DMS53 treated with DMSO at 0.1 percent for 48 hours (cell line): Measurements from ENCODE around the gene KCNH1.
A peak's percentile ranks its signal among the peaks of the same experiment; 100 is the strongest.
"Not testable (repeated sequence)": the region's sequence is repeated elsewhere in the genome, so short reads cannot be mapped to it uniquely, and the experiment has no call there.

ENCODE experiments used
- DNase-seq: peaks from one replicate; lab custom pipeline; 2025; ENCODE audit not compliant: unreplicated experiment; lab: John Stamatoyannopoulos, UW

KCNH1 gene

GRCh38 chr1:211101481-211101880, 32.5 kb downstream of the KCNH1 start:
- no peak for DNase-seq

DNA sequence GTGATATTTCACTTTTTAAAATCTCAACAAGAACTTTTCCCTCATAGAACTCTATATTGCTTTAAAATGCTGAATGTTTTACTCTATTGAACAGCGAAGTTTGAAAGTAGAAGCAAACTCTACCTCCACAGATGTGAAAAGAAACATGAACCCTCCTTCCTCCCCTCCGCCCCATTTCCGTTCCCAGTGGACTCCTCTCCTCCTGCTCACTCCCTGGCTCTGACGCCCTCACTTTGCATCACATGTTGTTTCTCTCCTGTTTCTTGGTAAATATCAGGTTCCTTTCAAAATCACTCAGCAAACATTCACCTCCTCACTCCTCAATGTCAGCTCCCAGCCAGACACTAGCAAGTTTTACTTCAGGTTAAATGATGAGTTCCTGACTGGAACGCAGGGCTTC, 34.6 kb downstream of the KCNH1 start:
- no peak for DNase-seq

GRCh38 chr1:211095381-211095780, 38.6 kb downstream of the KCNH1 start:
- no peak for DNase-seq

GRCh38 chr1:211092955-211093354, 41.0 kb downstream of the KCNH1 start:
- no peak for DNase-seq

DNA sequence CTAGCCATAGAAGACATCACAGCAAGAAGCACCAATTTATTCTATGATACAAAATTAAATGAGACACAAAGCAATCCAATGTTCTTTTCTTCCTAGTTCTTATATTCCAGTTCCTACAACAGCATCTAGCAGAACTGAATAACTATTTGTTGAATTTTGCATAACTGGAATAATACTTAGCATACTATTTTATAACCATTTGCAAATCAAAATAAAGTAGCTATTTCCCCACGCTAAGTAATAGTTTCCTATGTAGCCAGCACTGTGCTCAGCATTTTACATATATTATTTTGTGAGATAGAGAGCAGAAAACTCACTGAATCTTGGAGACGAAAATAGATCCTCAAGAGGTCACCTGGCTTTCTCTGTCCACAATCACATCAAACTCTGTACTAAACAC, 42.1 kb downstream of the KCNH1 start:
- DNase-seq, result no peak

GRCh38 chr1:211089536-211089935, 44.4 kb downstream of the KCNH1 start:
- no peak for DNase-seq

DNA sequence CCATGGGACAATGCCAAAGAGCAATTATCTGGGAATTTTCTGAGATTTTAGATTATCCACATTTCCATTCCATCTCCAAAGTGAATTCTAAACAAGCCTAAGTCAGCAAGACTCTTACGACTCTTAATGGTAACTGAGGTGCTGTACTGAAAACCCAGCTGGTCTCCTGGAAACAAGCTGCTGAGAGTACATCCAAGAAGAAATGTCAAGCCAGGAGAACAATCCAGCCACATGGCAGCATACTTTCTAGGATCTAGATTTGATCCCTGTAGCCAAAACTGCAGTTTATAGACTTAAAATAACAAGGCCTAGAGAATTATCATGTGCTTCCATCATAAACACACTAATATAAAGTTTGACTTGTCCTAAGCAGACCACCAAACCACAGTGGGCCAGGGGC, 45.8 kb downstream of the KCNH1 start:
- DNase-seq, result no peak

DNA sequence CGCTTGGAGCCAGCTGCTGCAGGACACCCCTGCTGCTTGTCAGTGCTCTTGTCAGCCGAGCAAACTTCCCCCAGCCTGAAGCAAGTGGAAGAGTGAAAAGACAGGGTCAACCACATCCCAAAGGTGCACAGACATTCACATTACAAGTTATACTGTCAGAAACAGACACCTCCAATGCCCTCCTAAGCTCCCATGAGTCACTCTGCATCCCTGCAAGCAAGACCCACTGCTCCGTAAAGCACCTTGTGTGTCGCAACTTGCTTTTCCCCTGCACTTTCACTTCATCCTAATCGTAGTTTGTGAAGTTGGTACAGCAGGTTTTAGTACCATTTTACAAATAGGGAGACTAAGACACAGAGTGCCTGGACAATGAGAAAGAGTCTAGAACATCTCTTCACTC, 51.1 kb downstream of the KCNH1 start:
- DNase-seq, result no peak

DNA sequence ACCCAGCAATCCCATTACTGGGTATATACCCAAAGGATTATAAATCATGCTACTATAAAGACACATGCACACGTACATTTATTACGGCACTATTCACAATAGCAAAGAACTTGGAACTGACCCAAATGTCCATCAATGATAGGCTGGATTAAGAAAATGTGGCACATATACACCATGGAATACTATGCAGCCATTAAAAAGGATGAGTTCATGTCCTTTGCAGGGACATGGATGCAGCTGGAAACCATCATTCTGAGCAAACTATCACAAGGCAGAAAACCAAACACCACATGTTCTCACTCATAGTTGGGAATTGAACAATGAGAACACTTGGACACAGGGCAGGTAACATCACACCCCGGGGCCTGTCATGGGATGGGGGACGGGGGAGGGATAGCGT, 52.5 kb downstream of the KCNH1 start:
- not testable (repeated sequence) for DNase-seq

- no peak for DNase-seq
These were observed 65.0 kb downstream of the KCNH1 start for GRCh38 chr1:211068976-211069375.

- DNase-seq, result no peak
These were observed 67.1 kb downstream of the KCNH1 start for GRCh38 chr1:211066781-211067384.

DNA sequence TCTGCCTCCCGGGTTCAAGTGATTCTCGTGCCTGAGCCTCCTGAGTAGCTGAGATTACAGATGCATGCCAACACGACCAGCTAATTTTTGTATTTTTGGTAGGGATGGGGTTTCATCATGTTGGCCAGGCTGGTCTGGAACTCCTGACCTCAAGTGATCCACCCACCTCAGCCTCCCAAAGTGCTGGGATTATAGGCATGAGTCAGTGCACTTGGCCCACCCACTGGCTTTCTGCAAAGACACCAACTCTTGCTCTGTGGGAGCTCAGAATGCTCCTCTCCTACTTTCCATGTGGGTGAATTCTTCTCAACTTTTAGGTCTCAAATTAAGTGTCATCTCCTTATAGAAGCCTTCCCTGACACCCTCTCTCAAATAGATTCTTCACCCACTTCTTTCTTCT, 92.1 kb downstream of the KCNH1 start:
- DNase-seq, result not testable (repeated sequence)

DNA sequence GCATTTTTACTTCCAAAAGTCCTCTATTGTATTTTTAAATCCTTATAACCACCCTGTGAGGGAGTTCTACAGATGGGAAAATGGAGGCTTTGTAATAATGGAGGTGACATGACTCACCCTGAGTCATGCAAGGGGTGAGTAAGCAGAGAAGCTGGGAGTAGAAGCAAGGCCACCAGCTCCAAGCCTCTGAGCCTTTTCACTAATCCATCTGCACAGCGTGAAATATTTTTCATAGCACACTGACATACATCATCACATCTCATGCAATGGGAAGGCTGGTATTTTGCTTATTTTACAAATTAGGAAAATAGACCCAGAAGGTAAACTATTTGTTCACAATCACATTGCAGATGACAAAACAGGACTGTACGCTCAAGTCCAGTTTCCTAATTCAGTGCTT, 96.9 kb downstream of the KCNH1 start:
- peak; percentile 87 for DNase-seq

GRCh38 chr1:211036381-211037060, 97.4 kb downstream of the KCNH1 start:
- DNase-seq, result peak; percentile 49

- no peak for DNase-seq
These were observed 98.0 kb downstream of the KCNH1 start for GRCh38 chr1:211035821-211036380.

DNA sequence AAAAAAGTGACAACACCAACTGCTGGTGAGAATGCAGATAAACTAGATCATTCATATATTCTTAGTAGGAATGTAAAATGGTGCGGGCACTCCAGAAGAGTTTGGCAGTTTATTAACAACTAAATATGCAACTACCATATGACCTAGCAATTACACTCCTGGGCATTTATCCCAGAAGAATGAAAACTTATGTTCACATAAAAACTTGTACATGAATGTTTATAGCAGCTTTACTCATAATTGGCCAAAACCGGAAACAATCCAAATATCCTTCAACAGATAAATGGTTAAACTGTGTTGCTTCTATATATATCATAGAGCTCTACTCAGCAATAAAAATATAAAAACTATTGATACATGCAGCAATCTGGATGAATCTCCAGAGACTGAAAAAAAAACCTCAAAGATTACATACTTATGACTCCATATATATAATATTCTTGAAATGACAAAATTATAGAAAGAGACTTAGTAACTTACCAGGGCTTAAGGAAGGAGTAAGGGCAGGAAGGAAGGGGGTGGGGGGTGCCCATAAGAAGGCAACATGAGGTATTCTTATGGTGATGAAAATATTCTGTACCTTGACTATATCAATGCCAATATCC, 99.9 kb downstream of the KCNH1 start:
- no peak for DNase-seq

DNA sequence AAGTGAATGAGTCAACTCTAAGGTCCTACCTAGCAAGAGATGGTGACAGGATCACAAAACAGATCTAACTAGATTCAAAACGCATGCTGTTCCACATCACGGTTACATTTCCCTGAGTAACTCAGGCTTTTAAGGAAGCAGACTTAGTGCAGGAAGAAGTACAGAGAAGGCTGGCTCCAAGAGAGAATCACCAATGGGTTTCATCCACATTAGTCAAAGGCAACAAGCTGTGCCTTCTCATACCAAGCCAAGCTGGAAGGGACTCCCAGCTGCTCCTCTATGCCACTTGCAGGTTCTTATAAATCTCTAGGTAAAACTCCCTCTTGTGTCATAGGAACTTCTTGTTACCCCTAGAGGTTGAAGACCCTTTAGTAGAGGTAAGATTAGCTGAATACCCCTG, 109.0 kb downstream of the KCNH1 start:
- DNase-seq, result no peak

DNA sequence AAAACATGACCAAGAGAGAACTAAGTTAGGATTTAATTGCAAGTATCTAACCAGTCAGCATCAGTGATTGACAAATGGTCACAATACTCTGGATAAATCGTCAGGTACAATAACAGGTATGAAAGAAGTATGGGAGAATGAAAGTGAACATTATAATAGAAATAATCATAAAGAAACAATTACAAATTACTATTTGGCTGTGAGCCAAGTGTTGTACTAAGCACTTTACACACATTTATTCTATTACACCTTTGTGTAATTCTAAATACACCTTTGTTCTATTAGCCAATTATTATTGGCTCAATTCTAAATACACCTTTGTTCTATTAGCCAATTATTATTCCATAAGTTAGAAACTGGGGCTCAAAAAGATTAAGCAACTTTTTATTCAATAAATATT, 114.7 kb downstream of the KCNH1 start:
- DNase-seq, result no peak

DNA sequence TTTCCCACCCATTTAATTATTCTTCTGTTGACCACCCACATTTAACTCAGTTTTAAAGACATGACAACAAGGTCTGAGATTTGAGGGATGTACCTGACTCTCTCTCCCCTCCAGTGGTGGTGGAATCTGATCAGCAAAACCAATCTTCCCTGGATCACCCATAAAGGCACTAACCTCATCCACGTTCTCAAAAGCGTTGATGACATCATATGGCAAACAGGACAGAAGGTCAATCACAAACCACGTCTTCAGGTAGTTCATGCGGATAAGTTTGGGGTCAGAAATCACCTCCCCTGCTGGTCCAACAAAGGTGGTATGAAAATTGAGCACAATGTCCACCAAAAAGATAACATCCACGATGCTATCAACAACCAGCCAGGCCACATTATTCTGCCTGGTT, 115.3 kb downstream of the KCNH1 start:
- no peak for DNase-seq

DNA sequence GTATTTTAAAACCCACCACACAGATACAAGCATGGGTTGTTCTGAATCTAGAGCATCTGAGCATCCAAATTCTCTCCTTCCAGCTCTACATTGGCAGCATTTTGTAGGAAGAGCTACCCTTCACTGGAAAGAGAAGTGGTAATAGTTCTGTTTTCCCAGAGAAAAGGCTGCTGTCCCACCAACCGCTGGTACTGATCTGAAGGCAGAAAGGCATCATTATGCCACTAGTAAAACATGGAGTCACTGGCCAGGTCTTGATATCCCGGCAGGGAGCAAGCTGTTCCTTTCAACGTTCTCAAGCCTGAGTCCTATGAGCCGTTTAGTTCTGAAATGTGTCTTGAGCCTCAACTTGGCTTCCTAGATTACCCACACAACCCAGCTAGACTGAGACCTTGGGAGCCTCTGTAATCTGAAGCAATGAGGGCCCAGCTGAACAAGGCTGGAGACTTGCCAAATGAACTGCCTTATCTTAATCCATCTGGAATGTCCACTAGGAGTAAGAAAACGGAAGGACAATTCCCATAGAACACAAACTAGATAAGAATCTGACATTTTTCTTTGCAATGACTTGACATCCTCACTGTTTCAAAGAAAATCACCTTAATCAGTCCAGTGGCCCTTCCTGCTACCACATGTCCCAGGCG, 116.8 kb downstream of the KCNH1 start:
- DNase-seq, result no peak

GRCh38 chr1:211014275-211014674, 119.7 kb downstream of the KCNH1 start:
- no peak for DNase-seq
